ENCODE measurements around the gene CACNB4. TPM values are rescaled to one million over a fixed set of nuclear protein-coding genes. Genes with fewer than 3 reads are reported as not detected.

The CACNB4 gene
- total RNA-seq, 2 experiments from 2014 or later = 0.14 to 0.20 TPM

- H3K27ac ChIP-seq (ENCODE audit: low read depth in 1 of 2, low read length in 2 of 2) = no peak overlapping the region
- no peak for ATAC-seq (ENCODE audit: poor library complexity)
- Mint-ChIP-seq H3K27ac (no peak overlapping the region), H3K4me1 (ENCODE audit: low read depth) (peaks cover 10% of the 10 kb centered on the region), H3K9me3 (peaks cover 11% of the 10 kb centered on the region), H3K27me3 (peaks cover 20% of the 10 kb centered on the region), H3K36me3 (ENCODE audit: low read depth) (no peaks in the 10 kb centered on the region), H3K4me3 (no peak overlapping the region)
- DNase-seq = no peak
- no peak overlapping the region for H3K4me3 ChIP-seq (ENCODE audit: low read length)
- TF ChIP-seq CTCF (IDR thresholded peaks at IDR 0.05) = no peak
- ChIA-PET CTCF (no interaction called here), POLR2A (no interaction called here)
- no peaks in the 10 kb centered on the region for H3K36me3 ChIP-seq (ENCODE audit: insufficient read depth, low read length)
- peaks cover 2 to 4% of the 10 kb centered on the region in 2 experiments for H3K27me3 ChIP-seq (ENCODE audit: control insufficient read depth in 1 of 2, insufficient read depth in 2 of 2, low read length in 2 of 2)
- peaks cover 4% of the 10 kb centered on the region for H3K4me1 ChIP-seq (ENCODE audit: insufficient read depth, low read length)
- H3K9me3 ChIP-seq (ENCODE audit: control insufficient read depth in 1 of 2, insufficient read depth in 1 of 2, low read length in 2 of 2) = peaks cover 0 to 5% of the 10 kb centered on the region in 2 experiments
- intact Hi-C loops (cut with DNase I, micrococcal nuclease) = no loop called here
Measured at GRCh38 chr2:151946250-151946884, 152.5 kb downstream of the CACNB4 start.

GRCh38 chr2:151945602-151946001, 153.2 kb downstream of the CACNB4 start:
- peaks cover 0 to 5% of the 10 kb centered on the region in 2 experiments for H3K9me3 ChIP-seq (ENCODE audit: control insufficient read depth in 1 of 2, insufficient read depth in 1 of 2, low read length in 2 of 2)
- H3K27me3 Mint-ChIP-seq = peaks cover 20% of the 10 kb centered on the region
- H3K27me3 ChIP-seq (ENCODE audit: control insufficient read depth in 1 of 2, insufficient read depth in 2 of 2, low read length in 2 of 2) = peaks cover 2 to 4% of the 10 kb centered on the region in 2 experiments
- H3K4me3 Mint-ChIP-seq = no peak overlapping the region
- intact Hi-C loops (cut with DNase I, micrococcal nuclease) = no loop called here
- no peaks in the 10 kb centered on the region for H3K36me3 ChIP-seq (ENCODE audit: insufficient read depth, low read length)
- TF ChIP-seq CTCF (IDR thresholded peaks at IDR 0.05) = no peak
- H3K27ac Mint-ChIP-seq = no peak overlapping the region
- H3K4me1 ChIP-seq (ENCODE audit: insufficient read depth, low read length) = peaks cover 4% of the 10 kb centered on the region
- peaks cover 10% of the 10 kb centered on the region for H3K4me1 Mint-ChIP-seq (ENCODE audit: low read depth)
- no peak overlapping the region for H3K27ac ChIP-seq (ENCODE audit: low read depth in 1 of 2, low read length in 2 of 2)
- H3K9me3 Mint-ChIP-seq = peaks cover 11% of the 10 kb centered on the region
- H3K36me3 Mint-ChIP-seq (ENCODE audit: low read depth) = no peaks in the 10 kb centered on the region
- ChIA-PET CTCF (no interaction called here), POLR2A (no interaction called here)
- ATAC-seq (ENCODE audit: poor library complexity) (no peak), DNase-seq (no peak)
- H3K4me3 ChIP-seq (ENCODE audit: low read length) = no peak overlapping the region

DNA sequence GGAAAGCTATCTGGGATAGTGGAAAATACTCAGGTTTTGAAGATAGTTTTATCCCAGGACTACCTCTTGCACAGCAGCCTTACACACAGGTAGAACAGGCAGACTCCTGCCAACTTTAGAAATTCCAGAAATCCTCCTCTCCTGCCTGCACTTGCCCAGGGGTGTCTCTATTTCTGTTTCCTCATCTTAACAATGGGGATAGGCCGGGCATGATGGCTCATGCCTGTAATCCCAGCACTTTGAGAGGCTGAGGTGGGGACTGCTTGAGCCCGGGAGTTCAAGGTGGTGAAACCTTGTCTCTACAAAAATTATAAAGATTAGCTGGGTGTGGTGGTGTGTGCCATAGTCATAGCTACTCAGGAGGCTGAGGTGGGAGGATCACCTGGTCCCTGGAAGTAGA, 153.7 kb downstream of the CACNB4 start:
- H3K4me3 Mint-ChIP-seq = no peak overlapping the region
- ATAC-seq (ENCODE audit: poor library complexity) (no peak), DNase-seq (no peak)
- no peak overlapping the region for H3K27ac Mint-ChIP-seq
- peaks cover 11% of the 10 kb centered on the region for H3K9me3 Mint-ChIP-seq
- no peak overlapping the region for H3K27ac ChIP-seq (ENCODE audit: low read depth in 1 of 2, low read length in 2 of 2)
- peaks cover 10% of the 10 kb centered on the region for H3K4me1 Mint-ChIP-seq (ENCODE audit: low read depth)
- peaks cover 0 to 5% of the 10 kb centered on the region in 2 experiments for H3K9me3 ChIP-seq (ENCODE audit: control insufficient read depth in 1 of 2, insufficient read depth in 1 of 2, low read length in 2 of 2)
- intact Hi-C loops (cut with DNase I, micrococcal nuclease) = no loop called here
- H3K27me3 Mint-ChIP-seq = peaks cover 20% of the 10 kb centered on the region
- H3K27me3 ChIP-seq (ENCODE audit: control insufficient read depth in 1 of 2, insufficient read depth in 2 of 2, low read length in 2 of 2) = peaks cover 2 to 4% of the 10 kb centered on the region in 2 experiments
- no peak overlapping the region for H3K4me3 ChIP-seq (ENCODE audit: low read length)
- CTCF ChIA-PET = no interaction called here
- POLR2A ChIA-PET = no interaction called here
- no peaks in the 10 kb centered on the region for H3K36me3 Mint-ChIP-seq (ENCODE audit: low read depth)
- no peaks in the 10 kb centered on the region for H3K36me3 ChIP-seq (ENCODE audit: insufficient read depth, low read length)
- no peak for TF ChIP-seq CTCF (IDR thresholded peaks at IDR 0.05)
- H3K4me1 ChIP-seq (ENCODE audit: insufficient read depth, low read length) = peaks cover 4% of the 10 kb centered on the region

All from CD4-positive, alpha-beta T cell (primary cell).